Caco-2 (cell line): ENCODE data around the gene ZYG11B. TPM values are rescaled to one million over a fixed set of nuclear protein-coding genes. Genes with fewer than 3 reads are reported as not detected.
"Not testable (repeated sequence)": the region's sequence is repeated elsewhere in the genome, so short reads cannot be mapped to it uniquely, and the experiment has no call there.

Experiments
- BruUV-seq: library from RNA; stranded (reverse); fragments of 400-500 nt; replicated peaks from 2 replicates; lab custom pipeline; 2021; lab: Mats Ljungman, UMichigan
- CTCF ChIA-PET: fragments of 300-600 bp; sonication (Branson Sonifier 250); formaldehyde crosslinking; loops from one replicate; lab custom pipeline; 2022; ENCODE audit warnings: antibody characterized with exemption; lab: Charles Lee
- POLR2A ChIA-PET: fragments of 300-600 bp; sonication (Branson Sonifier 250); formaldehyde crosslinking; loops from one replicate; lab custom pipeline; 2022; ENCODE audit warnings: antibody characterized with exemption; lab: Charles Lee
- DNase-seq, 2 experiments: peaks; one replicate each; pipeline versions ENCODE4 v3.0.0 to v3.0.0-alpha.2; 2020 to 2022
- H3K27me3 ChIP-seq: replicated peaks from 2 replicates; pipeline ENCODE4 v1.6.0; 2011; ENCODE audit warnings: low read length; ENCODE audit not compliant: control insufficient read depth, insufficient read depth
- H3K36me3 ChIP-seq: 2 replicates; pipeline ENCODE4 v1.5.1; 2011; ENCODE audit warnings: low read length; ENCODE audit not compliant: control insufficient read depth, insufficient read depth
- H3K4me1 ChIP-seq: fragments of 250-450 bp; sonication (Bioruptor Pico); 2 replicates; pipeline ENCODE4 v1.5.1; 2020; ENCODE audit warnings: mild to moderate bottlenecking
- H3K4me3 ChIP-seq: 2 replicates; pipeline ENCODE4 v1.5.1; 2011; ENCODE audit warnings: low read depth, mild to moderate bottlenecking, control low read depth, low read length
- H3K9me3 ChIP-seq: fragments of 250-450 bp; sonication (Bioruptor Pico); 2 replicates; pipeline ENCODE4 v1.5.1; 2020; ENCODE audit warnings: mild to moderate bottlenecking, moderate library complexity
- H3K27ac Mint-ChIP-seq: one replicate; pipeline ENCODE4 v1.8.0; 2022; ENCODE audit warnings: mixed read lengths; ENCODE audit not compliant: unreplicated experiment
- H3K27me3 Mint-ChIP-seq: one replicate; pipeline ENCODE4 v1.8.0; 2022; ENCODE audit warnings: mixed read lengths; ENCODE audit not compliant: insufficient read depth, unreplicated experiment
- H3K36me3 Mint-ChIP-seq: one replicate; pipeline ENCODE4 v1.8.0; 2022; ENCODE audit warnings: mild to moderate bottlenecking, mixed read lengths; ENCODE audit not compliant: insufficient read depth, unreplicated experiment
- H3K4me1 Mint-ChIP-seq: one replicate; pipeline ENCODE4 v1.8.0; 2022; ENCODE audit warnings: low read depth, mixed read lengths; ENCODE audit not compliant: unreplicated experiment
- H3K4me3 Mint-ChIP-seq: one replicate; pipeline ENCODE4 v1.8.0; 2022; ENCODE audit warnings: mild to moderate bottlenecking, moderate library complexity, mixed read lengths; ENCODE audit not compliant: unreplicated experiment
- H3K9me3 Mint-ChIP-seq: one replicate; pipeline ENCODE4 v1.8.0; 2022; ENCODE audit warnings: mixed read lengths; ENCODE audit not compliant: unreplicated experiment
- intact Hi-C: fragments of 100-400 bp; cut with micrococcal nuclease; formaldehyde crosslinking; loops from one replicate; pipeline ENCODE4 v1.10.0; 2022; ENCODE audit not compliant: unreplicated experiment
- total RNA-seq: library from RNA; stranded (reverse); gene quantifications from 2 replicates; pipeline ENCODE4 v1.2.3, GENCODE V29; 2022
- TF ChIP-seq, protein P1 (sequence below), 2 experiments: fragments of 200-600 bp in 1 of 2; IDR thresholded peaks; 1 replicate in 1 of 2; 2 replicates in 1 of 2; pipeline versions ENCODE4 v1.5.1 to v1.8.0; 2011 to 2022; ENCODE audit warnings: antibody characterized with exemption in 1 of 2, control low read depth in 1 of 2, inconsistent platforms in 1 of 2, low read depth in 1 of 2, low read length in 1 of 2, mild to moderate bottlenecking in 1 of 2, moderate library complexity in 1 of 2; ENCODE audit not compliant: insufficient read depth in 1 of 2, severe bottlenecking in 1 of 2, unreplicated experiment in 1 of 2

ZYG11B gene
- total RNA-seq, 1 experiment from 2014 or later, result 15.8 TPM

- intact Hi-C loops, result loop anchor here (5.0 kb wide), 1 partner anchor 124 kb away; no protein-coding TSS in a partner anchor
- Histone ChIP-seq H3K27me3 (no peaks in the 10 kb centered on the region), H3K9me3 (no peaks in the 10 kb centered on the region), H3K36me3 (0 out of 2 replicates have a peak, but pooled peaks cover 1% of the 10 kb centered on the region), H3K4me1 (no peaks in the 10 kb centered on the region), H3K4me3 (no peak overlapping the region)
- BruUV-seq, result no TSS peak
- H3K4me3 Mint-ChIP-seq, result no peak overlapping the region
- no peaks in the 10 kb centered on the region for H3K27me3 Mint-ChIP-seq
- no peak overlapping the region for H3K27ac Mint-ChIP-seq
- H3K4me1 Mint-ChIP-seq, result no peaks in the 10 kb centered on the region
- peaks cover 9% of the 10 kb centered on the region for H3K36me3 Mint-ChIP-seq
- no peak for DNase-seq
- H3K9me3 Mint-ChIP-seq, result no peaks in the 10 kb centered on the region
- TF ChIP-seq, protein P1, sequence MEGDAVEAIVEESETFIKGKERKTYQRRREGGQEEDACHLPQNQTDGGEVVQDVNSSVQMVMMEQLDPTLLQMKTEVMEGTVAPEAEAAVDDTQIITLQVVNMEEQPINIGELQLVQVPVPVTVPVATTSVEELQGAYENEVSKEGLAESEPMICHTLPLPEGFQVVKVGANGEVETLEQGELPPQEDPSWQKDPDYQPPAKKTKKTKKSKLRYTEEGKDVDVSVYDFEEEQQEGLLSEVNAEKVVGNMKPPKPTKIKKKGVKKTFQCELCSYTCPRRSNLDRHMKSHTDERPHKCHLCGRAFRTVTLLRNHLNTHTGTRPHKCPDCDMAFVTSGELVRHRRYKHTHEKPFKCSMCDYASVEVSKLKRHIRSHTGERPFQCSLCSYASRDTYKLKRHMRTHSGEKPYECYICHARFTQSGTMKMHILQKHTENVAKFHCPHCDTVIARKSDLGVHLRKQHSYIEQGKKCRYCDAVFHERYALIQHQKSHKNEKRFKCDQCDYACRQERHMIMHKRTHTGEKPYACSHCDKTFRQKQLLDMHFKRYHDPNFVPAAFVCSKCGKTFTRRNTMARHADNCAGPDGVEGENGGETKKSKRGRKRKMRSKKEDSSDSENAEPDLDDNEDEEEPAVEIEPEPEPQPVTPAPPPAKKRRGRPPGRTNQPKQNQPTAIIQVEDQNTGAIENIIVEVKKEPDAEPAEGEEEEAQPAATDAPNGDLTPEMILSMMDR (IDR thresholded peaks at IDR 0.05; ENCODE audit: insufficient read depth in 1 of 2, low read depth in 1 of 2, low read length in 1 of 2, severe bottlenecking in 1 of 2, unreplicated experiment in 1 of 2), result peak in 1 of 2 experiments; percentile 22
- CTCF ChIA-PET, result no interaction called here
- POLR2A ChIA-PET, result no interaction called here
Measured at GRCh38 chr1:52825868-52826267, 99.6 kb downstream of the ZYG11B start.

GRCh38 chr1:52834798-52835197 lies 108.5 kb downstream of the ZYG11B start:
- no peaks in the 10 kb centered on the region for H3K36me3 Mint-ChIP-seq
- H3K36me3 ChIP-seq, result no peaks in the 10 kb centered on the region
- ChIA-PET POLR2A (no interaction called here), CTCF (no interaction called here)
- H3K4me3 ChIP-seq, result no peak overlapping the region
- no peak for DNase-seq
- no peak overlapping the region for H3K27ac Mint-ChIP-seq
- no TSS peak for BruUV-seq
- no peaks in the 10 kb centered on the region for H3K27me3 ChIP-seq
- TF ChIP-seq, protein P1 (IDR thresholded peaks at IDR 0.05; ENCODE audit: insufficient read depth in 1 of 2, low read depth in 1 of 2, low read length in 1 of 2, severe bottlenecking in 1 of 2, unreplicated experiment in 1 of 2), result no peak
- no peaks in the 10 kb centered on the region for H3K4me1 ChIP-seq
- no peaks in the 10 kb centered on the region for H3K4me1 Mint-ChIP-seq
- H3K4me3 Mint-ChIP-seq, result no peak overlapping the region
- intact Hi-C loops, result no loop called here
- H3K27me3 Mint-ChIP-seq, result no peaks in the 10 kb centered on the region
- H3K9me3 ChIP-seq, result no peaks in the 10 kb centered on the region
- no peaks in the 10 kb centered on the region for H3K9me3 Mint-ChIP-seq

DNA sequence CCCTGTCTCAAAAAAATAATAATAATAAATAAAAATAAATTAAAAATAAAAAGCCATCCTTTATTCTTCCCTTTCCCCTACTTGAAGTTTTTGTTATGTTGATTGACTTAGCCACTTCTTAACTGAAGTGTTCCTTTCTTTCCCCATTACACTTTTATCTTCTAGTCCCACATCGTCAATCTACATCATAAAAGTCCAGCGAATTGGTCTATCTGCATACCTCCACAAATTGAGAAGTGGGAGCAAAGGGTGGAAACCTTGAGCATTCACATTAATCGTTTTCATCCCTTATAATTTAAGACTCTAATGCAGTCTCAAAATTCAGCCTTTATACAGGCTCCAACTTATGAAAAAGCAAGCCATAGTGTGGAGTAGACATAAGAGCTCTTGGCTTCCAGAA lies 109.8 kb downstream of the ZYG11B start:
- Mint-ChIP-seq H3K27me3 (no peaks in the 10 kb centered on the region), H3K4me1 (no peaks in the 10 kb centered on the region), H3K9me3 (no peaks in the 10 kb centered on the region), H3K27ac (no peak overlapping the region), H3K36me3 (no peaks in the 10 kb centered on the region), H3K4me3 (no peak overlapping the region)
- intact Hi-C loops, result no loop called here
- Histone ChIP-seq H3K27me3 (no peaks in the 10 kb centered on the region), H3K36me3 (no peaks in the 10 kb centered on the region), H3K4me3 (no peak overlapping the region), H3K9me3 (no peaks in the 10 kb centered on the region), H3K4me1 (no peaks in the 10 kb centered on the region)
- no TSS peak for BruUV-seq
- ChIA-PET POLR2A (no interaction called here), CTCF (no interaction called here)
- TF ChIP-seq, protein P1 (IDR thresholded peaks at IDR 0.05; ENCODE audit: insufficient read depth in 1 of 2, low read depth in 1 of 2, low read length in 1 of 2, severe bottlenecking in 1 of 2, unreplicated experiment in 1 of 2), result no peak
- DNase-seq, result no peak

GRCh38 chr1:52839175-52839574 lies 112.9 kb downstream of the ZYG11B start:
- H3K9me3 Mint-ChIP-seq, POLR2A ChIA-PET, H3K27me3 Mint-ChIP-seq, DNase-seq, H3K36me3 Mint-ChIP-seq, CTCF ChIA-PET, H3K27me3 ChIP-seq, H3K4me3 ChIP-seq, H3K9me3 ChIP-seq, intact Hi-C loops, H3K4me3 Mint-ChIP-seq, H3K36me3 ChIP-seq, H3K27ac Mint-ChIP-seq, BruUV-seq, H3K4me1 Mint-ChIP-seq, H3K4me1 ChIP-seq: not testable (repeated sequence)
